Measurements from ENCODE around the gene POC1A. TPM values are rescaled to one million over a fixed set of nuclear protein-coding genes. Genes with fewer than 3 reads are reported as not detected.
"Not testable (repeated sequence)": the region's sequence is repeated elsewhere in the genome, so short reads cannot be mapped to it uniquely, and the experiment has no call there.

The POC1A gene
- total RNA-seq, 1 experiment from 2014 or later = 10.7 TPM

DNA sequence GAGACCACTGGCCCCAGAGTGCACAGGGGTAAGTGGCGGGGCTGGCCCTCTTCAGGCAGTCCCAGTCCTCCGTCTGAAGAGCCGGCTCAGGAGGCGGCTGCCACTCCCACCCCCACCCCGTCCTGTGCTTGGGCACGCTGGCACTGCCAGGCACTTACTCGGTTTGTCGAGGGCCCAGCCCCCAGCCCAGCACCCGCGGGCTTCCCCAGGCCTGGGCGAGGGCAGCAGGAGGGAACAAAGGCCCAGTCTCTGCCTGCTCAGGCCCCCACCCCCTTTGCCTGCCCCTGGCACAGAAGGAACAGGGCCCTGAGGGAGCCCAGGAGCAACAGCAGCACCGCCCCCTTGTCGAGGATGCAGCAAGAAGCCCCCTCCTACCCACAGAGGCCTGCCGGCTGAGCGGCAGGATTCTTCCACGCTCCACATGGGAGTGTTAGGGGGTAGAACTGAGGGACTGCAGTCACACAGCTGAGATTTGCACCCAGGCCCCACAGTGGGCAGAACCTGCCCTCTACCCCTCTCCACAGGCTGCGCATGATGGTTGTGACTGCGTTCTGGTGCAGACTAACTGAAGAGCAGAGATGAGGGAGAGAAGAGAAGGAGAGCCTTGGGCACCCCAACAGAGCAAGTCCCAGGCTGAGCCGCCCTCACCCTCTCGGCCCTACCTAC, 106.8 kb downstream of the POC1A start:
- DNase-seq (ENCODE audit: low read depth) = peak; percentile 69

- no peak for DNase-seq (ENCODE audit: low read depth)
These were observed 107.4 kb downstream of the POC1A start for GRCh38 chr3:52046902-52047239.

DNA sequence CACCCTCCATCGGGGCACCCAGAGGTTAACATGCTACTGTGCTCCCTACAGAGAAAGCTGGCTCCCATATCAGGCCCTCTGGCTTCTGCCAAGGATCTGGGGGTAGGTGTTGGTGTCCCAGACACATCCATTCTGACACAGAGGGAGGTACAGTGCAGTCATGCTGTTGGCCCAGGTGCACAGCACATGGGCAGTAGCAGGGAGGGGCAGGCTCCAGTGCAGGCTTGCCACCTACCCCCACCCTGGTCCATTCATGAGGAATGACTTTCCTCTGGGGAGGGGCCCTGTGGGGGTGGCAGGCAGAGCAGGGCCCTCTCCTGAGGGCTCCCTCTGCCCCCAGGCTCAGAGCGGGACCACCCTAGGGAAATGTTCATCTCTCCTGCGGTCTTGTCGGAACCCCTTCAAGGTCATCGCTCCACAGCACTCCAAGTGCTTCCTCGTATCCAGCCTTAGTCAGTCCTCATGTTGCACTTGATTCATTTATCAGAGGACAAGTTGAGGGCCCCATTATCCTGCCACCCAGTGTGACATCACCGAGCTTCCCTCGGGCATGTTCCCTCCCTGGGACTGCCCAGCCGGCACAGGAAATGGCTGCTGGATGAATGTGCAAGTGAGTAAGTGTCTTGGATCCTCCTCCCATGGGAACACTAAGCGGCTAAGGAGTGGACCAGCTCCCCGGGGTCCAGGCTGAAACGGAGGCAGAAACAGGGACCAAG, 107.9 kb downstream of the POC1A start:
- peak; percentile 97 for DNase-seq (ENCODE audit: low read depth)

DNA sequence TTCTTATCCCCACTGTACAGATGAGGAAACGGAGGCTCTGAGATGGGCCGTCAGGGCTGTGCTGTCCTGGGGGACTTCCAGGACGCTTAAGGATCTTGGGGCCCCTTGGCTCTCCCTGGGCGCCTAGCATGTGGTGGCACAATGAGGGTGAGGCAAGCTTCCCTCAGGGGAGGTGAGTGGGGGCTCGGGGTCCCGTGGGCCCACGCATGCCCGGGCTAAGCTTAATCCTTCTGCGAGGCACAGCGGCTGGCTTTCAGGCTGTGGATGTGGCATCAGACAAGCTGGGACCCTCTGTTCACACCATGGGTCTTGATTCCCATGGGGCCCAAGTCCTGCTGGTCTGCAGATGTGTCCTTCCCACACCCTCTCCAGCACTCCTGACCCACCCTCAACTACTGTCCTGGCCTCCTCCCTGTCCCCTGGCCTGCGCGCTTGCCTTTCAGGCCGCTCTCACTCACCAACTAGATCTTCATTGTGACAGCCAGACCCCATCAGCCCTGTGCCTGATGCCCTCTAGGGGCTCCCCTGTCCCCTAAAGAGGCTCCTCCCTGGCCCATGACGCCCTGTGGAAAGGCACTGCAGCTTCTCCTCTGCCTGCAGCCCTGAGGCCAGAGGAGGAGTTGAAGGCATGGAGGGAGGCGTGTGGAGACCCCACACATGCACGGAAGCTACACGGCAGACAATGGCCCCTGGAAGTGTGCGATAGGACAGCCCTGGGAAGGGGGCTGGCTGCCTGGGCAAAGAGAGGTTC, 109.2 kb downstream of the POC1A start:
- DNase-seq (ENCODE audit: low read depth) = no peak

DNA sequence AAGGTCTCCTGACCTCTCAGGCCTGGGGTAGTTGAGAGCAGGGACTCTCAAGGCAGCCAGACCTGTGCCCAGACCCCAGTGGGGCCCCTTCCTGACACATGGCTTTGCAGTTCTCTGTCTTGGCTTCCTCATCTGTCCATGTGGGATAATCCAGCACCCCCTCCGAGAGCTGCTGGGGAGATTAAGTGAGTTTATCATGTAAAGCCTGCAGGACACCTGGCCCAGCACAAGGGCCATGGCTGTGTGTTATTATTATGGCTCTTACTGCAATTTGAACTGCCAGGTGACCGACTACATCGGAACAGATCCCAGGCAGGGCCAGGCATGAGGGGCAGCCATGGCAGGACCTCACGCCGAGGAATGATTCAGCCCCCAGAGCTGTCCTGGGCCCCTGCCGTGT, 110.5 kb downstream of the POC1A start:
- no peak for DNase-seq (ENCODE audit: low read depth)

DNA sequence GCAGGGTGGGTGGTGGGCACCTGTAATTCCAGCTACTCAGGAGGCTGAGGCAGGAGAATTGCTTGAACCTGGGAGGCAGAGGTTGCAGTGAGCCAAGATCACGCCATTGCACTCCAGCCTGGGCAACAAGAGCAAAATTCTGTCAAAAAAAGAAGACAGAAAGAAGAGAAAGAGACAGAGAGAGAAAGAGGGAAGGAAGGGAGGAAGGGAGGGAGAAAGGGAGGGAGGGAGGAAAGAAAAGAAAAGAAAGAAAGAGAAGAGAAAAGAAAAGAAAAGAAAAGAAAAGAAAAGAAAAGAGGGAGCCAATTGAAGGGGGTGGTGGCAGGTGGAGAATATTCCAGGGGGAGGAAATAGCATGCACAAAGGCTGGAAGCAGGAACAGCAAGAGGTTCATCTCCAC, 111.2 kb downstream of the POC1A start:
- not testable (repeated sequence) for DNase-seq (ENCODE audit: low read depth)

GRCh38 chr3:52041118-52041731, 113.0 kb downstream of the POC1A start:
- no peak for DNase-seq (ENCODE audit: low read depth)

GRCh38 chr3:52040600-52040999, 113.6 kb downstream of the POC1A start:
- no peak for DNase-seq (ENCODE audit: low read depth)

- no peak for DNase-seq (ENCODE audit: low read depth)
These were observed 114.4 kb downstream of the POC1A start for GRCh38 chr3:52039846-52040245.

- no peak for DNase-seq (ENCODE audit: low read depth)
These were observed 114.8 kb downstream of the POC1A start for GRCh38 chr3:52039426-52039825.

DNA sequence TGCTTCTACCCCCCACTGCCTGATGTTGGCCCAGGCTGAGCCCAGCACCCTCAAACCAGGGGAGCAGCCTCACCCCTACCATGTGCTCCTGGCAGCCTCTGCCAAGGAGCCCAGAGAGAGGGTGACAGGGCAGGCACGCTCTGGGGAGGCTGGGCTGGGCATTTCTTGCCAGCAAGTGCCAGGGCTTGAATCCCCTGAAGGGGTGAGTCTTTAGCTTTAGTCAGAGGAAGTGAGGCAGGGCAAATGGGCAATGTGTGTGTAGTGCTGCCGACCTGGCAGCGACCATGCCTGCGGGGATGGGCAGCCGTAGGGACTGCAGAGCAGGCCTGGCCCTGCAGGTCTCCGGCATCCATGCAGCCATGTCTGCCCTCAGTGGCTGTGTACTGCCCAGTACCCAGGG, 116.0 kb downstream of the POC1A start:
- peak; percentile 73 for DNase-seq (ENCODE audit: low read depth)

- DNase-seq (ENCODE audit: low read depth) = no peak
These were observed 116.9 kb downstream of the POC1A start for GRCh38 chr3:52037291-52037690.

DNA sequence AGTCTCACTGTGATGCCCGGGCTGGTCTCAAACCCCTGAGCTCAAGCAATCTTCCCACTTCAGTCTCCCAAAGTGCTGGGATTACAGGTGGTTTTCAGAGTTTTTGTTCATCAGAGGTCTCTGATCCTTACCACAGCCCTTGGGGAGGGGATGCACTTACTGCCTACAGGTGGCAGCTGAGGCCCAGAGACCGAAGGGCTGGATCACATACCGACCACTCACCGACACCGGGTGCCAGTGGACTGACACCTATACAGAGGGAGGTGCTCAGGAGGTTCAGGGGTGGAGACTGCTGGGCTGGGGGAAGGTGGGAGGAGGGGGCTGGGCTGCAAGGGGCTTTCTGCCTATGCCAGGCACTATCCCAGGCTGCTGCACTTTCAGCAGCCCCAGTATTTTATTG, 117.4 kb downstream of the POC1A start:
- no peak for DNase-seq (ENCODE audit: low read depth)

- no peak for DNase-seq (ENCODE audit: low read depth)
These were observed 118.0 kb downstream of the POC1A start for GRCh38 chr3:52036222-52036694.

DNA sequence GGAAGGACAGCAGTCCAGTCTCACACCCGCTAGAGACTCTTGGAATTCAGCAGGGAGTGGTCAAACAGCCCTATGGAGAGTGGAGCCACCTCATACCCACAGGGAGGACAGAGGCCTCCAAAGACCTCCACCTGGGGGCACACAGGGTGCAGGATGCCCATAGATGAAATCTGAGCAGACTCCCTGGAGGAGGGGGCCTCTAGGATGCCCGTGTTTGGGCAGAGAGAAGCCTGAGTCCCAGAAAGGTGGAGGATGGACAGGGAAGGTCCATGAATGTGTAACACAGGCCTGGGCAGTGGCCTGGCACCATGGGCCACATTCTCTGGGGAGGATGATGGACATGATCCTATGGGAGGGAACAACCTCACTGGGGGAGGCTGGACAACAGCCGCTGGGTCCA, 119.6 kb downstream of the POC1A start:
- no peak for DNase-seq (ENCODE audit: low read depth)

- no peak for DNase-seq (ENCODE audit: low read depth)
These were observed 120.0 kb downstream of the POC1A start for GRCh38 chr3:52034212-52034611.

DNA sequence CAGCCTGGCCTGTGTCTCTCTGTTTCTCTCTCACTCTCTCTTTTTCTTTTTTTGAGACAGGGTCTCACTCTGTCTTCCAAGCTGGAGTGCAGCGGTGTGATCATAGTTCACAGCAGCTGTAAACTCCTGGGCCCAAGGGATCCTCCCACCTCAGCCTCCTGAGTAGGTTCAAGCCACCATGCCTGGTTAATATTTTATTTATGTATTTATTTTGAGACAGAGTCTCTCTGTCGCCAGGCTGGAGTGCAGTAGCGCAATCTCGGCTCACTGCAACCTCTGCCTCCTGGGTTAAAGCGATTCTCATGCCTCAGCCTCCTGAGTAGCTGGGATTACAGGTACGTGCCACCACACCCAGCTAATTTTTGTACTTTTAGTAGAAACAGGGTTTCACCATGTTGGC, 120.5 kb downstream of the POC1A start:
- DNase-seq (ENCODE audit: low read depth) = not testable (repeated sequence)

GRCh38 chr3:52032702-52033408, 121.4 kb downstream of the POC1A start:
- no peak for DNase-seq (ENCODE audit: low read depth)

DNA sequence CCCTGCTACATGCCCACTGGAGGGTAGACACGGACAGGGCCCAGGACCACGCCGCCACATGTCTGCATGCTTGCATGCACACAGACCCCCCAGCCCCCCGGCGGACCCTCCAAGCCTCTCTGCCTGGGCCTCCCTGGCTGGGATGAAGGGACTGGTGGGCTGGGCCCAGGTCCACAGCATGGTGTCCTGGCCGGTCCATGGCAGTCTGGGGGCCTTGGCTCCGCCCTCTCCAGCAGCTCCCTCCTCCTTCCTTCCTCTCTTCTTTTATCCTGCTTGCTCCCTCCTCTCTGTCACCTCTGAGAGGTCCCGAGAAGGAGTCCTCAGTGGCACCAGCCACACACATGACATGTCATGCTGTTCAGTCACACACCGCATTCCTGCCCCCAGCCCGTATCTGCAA, 122.3 kb downstream of the POC1A start:
- DNase-seq (ENCODE audit: low read depth) = no peak

DNA sequence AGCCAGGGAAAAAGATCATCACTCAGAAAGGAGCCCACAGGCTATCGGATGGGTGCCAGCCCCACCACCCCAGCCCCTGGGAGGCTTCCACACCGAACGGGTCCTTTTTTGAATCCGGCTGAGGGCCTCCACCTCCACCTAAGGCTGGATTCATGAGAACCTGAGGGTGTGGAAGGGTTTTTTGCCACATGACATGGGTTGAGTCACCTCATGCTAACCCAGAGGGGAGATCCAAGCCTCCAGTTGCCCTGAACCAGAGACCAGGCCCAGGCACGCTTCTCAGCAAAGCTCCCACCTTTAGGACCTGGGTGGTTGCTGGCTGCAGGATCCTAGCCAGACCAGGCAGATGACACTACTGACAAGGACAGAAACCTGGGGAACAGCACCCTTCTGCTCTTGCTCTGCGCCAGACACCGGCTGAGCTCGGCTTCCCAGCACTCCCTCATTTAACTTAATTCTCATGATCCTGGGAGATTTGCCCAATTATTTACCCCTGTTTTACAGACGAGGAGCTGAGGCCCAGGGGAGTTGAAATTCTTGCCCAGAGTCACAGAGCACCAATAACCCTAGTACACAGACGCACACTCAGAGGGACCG, 123.4 kb downstream of the POC1A start:
- DNase-seq (ENCODE audit: low read depth) = no peak

DNA sequence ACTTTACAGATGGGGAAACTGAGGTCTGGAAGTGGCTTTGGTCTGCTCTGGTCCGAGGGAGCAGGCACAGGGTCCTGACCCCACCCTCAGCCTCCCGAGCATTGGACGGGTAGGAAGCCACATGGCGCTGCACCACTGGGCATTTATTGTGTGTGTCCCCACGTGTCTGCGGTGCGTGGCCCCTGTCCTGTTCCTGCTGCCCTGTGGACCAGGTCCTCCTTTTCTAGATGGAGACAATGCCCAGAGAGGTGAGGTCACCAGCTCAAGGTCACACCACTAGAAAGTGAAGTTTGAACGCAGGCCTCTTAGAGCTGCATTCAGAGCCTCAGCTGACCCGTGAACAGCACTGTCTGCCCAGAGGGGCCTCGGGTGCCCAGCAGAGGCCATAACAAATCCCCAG, 124.7 kb downstream of the POC1A start:
- no peak for DNase-seq (ENCODE audit: low read depth)

All from M059J (cell line).